Measurements from ENCODE around the gene TRIM65.
"Not testable (repeated sequence)": the region's sequence is repeated elsewhere in the genome, so short reads cannot be mapped to it uniquely, and the experiment has no call there.

DNA sequence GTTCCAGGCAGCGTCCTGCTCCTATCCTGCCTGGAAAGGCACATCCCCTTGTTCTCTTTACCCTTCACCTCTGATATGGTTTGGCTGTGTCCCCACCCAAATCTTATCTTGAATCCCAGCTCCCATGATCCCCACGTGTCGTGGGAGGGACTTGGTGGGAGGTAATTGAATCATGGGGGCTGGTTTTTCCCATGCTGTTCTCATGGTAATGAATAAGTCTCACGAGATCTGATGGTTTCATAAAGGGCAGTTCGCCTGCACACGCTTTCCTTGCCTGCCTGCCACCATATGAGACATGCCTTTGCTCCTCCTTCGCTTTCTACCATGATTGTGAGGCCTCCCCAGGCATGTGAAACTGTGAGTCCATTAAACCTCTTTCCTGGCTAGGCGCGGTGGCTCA lies 10.9 kb downstream of the TRIM65 start:
- TF ChIP-seq, protein P1, sequence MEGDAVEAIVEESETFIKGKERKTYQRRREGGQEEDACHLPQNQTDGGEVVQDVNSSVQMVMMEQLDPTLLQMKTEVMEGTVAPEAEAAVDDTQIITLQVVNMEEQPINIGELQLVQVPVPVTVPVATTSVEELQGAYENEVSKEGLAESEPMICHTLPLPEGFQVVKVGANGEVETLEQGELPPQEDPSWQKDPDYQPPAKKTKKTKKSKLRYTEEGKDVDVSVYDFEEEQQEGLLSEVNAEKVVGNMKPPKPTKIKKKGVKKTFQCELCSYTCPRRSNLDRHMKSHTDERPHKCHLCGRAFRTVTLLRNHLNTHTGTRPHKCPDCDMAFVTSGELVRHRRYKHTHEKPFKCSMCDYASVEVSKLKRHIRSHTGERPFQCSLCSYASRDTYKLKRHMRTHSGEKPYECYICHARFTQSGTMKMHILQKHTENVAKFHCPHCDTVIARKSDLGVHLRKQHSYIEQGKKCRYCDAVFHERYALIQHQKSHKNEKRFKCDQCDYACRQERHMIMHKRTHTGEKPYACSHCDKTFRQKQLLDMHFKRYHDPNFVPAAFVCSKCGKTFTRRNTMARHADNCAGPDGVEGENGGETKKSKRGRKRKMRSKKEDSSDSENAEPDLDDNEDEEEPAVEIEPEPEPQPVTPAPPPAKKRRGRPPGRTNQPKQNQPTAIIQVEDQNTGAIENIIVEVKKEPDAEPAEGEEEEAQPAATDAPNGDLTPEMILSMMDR (conservative IDR thresholded peaks at IDR 0.05; ENCODE audit: low read length), result not testable (repeated sequence)
- not testable (repeated sequence) for TF ChIP-seq EZH2phosphoT487 (IDR thresholded peaks at IDR 0.05; ENCODE audit: borderline replicate concordance)

Measured in Loucy (cell line).